Gastrocnemius medialis (tissue), 4 donors: Measurements from ENCODE around the gene TAGLN. TPM values are rescaled to one million over a fixed set of nuclear protein-coding genes. Genes with fewer than 3 reads are reported as not detected.

ENCODE experiments used
- ATAC-seq, 2 donors: fragments of 150-250 bp; one replicate each; pipeline ENCODE4 v1.9.1; 2016
- DNase-seq, 2 donors: peaks; one replicate each; pipeline ENCODE4 v3.0.0-alpha.2; 2019
- H3K27ac ChIP-seq, 4 donors: fragments of 200-600 bp; sonication (generic); 1 replicate in 1 of 4; 2 replicates in 3 of 4; pipeline ENCODE4 v1.5.1; 2016 to 2018; ENCODE audit warnings: mild to moderate bottlenecking in 2 of 4, moderate library complexity in 1 of 4
- H3K27me3 ChIP-seq, 3 donors: fragments of 200-600 bp; sonication (generic) in 2 of 3; 1 replicate in 1 of 3; 2 replicates in 2 of 3; pipeline versions ENCODE4 v1.5.1 to v1.6.0; 2016 to 2019; ENCODE audit warnings: mild to moderate bottlenecking in 1 of 3, moderate library complexity in 1 of 3
- H3K36me3 ChIP-seq, 2 donors: fragments of 200-600 bp; sonication (generic) in 1 of 2; one replicate each; pipeline ENCODE4 v1.5.1; 2017 to 2018
- H3K4me1 ChIP-seq, 2 donors: fragments of 200-600 bp; sonication (generic) in 1 of 2; one replicate each; pipeline ENCODE4 v1.5.1; 2016 to 2017; ENCODE audit warnings: mild to moderate bottlenecking in 2 of 2
- H3K4me3 ChIP-seq, 4 donors: fragments of 200-600 bp; sonication (generic) in 3 of 4; 1 replicate in 1 of 4; 2 replicates in 3 of 4; pipeline ENCODE4 v1.5.1; 2016 to 2019; ENCODE audit warnings: mild to moderate bottlenecking in 2 of 4
- H3K9me3 ChIP-seq, 3 donors: fragments of 200-600 bp; sonication (generic) in 2 of 3; 1 replicate in 1 of 3; 2 replicates in 2 of 3; pipeline ENCODE4 v1.5.1; 2016 to 2019
- POLR2A ChIP-seq, 2 donors: fragments of 450-650 bp; IDR thresholded peaks; one replicate each; pipeline ENCODE4 v1.6.1; 2017; ENCODE audit warnings: antibody characterized with exemption in 2 of 2, mild to moderate bottlenecking in 2 of 2, moderate library complexity in 2 of 2
- in situ Hi-C, 4 donors: fragments of 200-750 bp; cut with MboI; loops; one replicate each; pipeline versions ENCODE4 v1.15.0 to v1.8.0; 2017; ENCODE audit warnings: low sequenced_read_pairs in 4 of 4
- intact Hi-C: fragments of 100-400 bp; cut with DNase I; formaldehyde crosslinking; loops from one replicate; pipeline ENCODE4 v1.15.1; 2023; ENCODE audit warnings: low total_unique reads
- total RNA-seq, 4 donors: library from RNA; depleted of rRNA; stranded (reverse); fragments of >200 nt; gene quantifications; one replicate each; pipeline versions ENCODE4 v1.1.0 to v1.2.3, GENCODE V29; 2016
- TF ChIP-seq, protein P1 (sequence below), 5 experiments: fragments of 450-650 bp in 3 of 5; fragments of 200-600 bp in 2 of 5; sonication (generic) in 2 of 5; IDR thresholded peaks in 4 of 5; conservative IDR thresholded peaks in 1 of 5; 1 replicate in 4 of 5; 2 replicates in 1 of 5; pipeline ENCODE4 v1.5.1; 2016 to 2019; ENCODE audit warnings: antibody characterized with exemption in 5 of 5, mild to moderate bottlenecking in 3 of 5, moderate library complexity in 3 of 5

The TAGLN gene
- total RNA-seq, 4 donors from 2014 or later, result 27.4 to 191 (median 124) TPM

DNA sequence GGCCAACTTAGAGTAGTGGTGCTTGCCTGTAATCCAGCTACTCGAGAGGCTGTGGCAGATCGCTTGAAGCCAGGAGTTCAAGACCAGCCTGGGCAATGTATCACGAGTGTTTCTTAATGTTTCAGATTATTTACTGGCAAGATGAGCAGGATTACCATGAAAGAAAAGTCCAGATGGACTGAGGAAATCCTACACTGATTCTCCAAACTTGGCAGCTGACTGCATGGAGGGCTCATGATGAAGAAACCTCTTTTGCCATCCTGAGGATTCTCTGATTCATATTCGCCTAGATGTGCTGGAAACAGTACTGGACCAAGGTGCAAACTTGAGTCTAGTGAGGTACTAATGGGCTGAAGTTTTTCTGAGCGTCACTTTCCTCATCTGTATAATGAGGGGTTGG lies 23.4 kb upstream of the TAGLN start:
- no peak for TF ChIP-seq POLR2A (IDR thresholded peaks at IDR 0.05)
- TF ChIP-seq, protein P1, sequence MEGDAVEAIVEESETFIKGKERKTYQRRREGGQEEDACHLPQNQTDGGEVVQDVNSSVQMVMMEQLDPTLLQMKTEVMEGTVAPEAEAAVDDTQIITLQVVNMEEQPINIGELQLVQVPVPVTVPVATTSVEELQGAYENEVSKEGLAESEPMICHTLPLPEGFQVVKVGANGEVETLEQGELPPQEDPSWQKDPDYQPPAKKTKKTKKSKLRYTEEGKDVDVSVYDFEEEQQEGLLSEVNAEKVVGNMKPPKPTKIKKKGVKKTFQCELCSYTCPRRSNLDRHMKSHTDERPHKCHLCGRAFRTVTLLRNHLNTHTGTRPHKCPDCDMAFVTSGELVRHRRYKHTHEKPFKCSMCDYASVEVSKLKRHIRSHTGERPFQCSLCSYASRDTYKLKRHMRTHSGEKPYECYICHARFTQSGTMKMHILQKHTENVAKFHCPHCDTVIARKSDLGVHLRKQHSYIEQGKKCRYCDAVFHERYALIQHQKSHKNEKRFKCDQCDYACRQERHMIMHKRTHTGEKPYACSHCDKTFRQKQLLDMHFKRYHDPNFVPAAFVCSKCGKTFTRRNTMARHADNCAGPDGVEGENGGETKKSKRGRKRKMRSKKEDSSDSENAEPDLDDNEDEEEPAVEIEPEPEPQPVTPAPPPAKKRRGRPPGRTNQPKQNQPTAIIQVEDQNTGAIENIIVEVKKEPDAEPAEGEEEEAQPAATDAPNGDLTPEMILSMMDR (IDR thresholded peaks at IDR 0.05 in 4 of 5, conservative IDR thresholded peaks at IDR 0.05 in 1 of 5), result no peak
- no peak for ATAC-seq
- Histone ChIP-seq H3K36me3 (no peaks in the 10 kb centered on the region), H3K27me3 (no peaks in the 10 kb centered on the region), H3K4me3 (no peak overlapping the region), H3K4me1 (peaks cover 43 to 51% of the 10 kb centered on the region in 2 donors), H3K27ac (no peak overlapping the region), H3K9me3 (no peaks in the 10 kb centered on the region)
- no peak for DNase-seq
- intact Hi-C loops, result loop anchor here (10.0 kb wide), 1 partner anchor 149 kb away; the partner anchor contains the start of gene CEP164
- in situ Hi-C loops, result loop anchor here in 1 of 4 donors (5.0 kb wide), 1 partner anchor 52 kb away; no protein-coding TSS in a partner anchor

DNA sequence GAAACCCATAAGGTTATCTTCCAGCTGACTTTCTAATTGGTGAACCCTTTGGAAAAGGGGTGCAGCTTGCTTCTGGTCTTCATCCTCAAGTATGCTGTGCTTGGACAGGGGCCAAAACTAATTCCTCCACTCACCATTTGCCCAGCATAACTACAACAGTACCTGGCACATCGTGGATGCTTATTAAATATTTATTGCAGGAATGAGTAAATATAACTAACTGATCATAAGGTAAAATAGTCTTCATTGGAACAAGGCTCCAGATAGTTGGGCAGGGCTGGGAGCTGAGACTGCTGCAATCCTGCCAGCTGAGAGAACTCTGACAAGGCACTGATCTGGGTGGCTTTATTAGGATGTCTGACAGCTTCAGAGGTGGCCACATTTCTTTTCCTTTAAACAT lies 23.0 kb upstream of the TAGLN start:
- no peak for TF ChIP-seq POLR2A (IDR thresholded peaks at IDR 0.05)
- TF ChIP-seq, protein P1 (IDR thresholded peaks at IDR 0.05 in 4 of 5, conservative IDR thresholded peaks at IDR 0.05 in 1 of 5), result no peak
- Histone ChIP-seq H3K9me3 (no peaks in the 10 kb centered on the region), H3K36me3 (no peaks in the 10 kb centered on the region), H3K27me3 (no peaks in the 10 kb centered on the region), H3K27ac (no peak overlapping the region), H3K4me1 (peaks cover 42 to 51% of the 10 kb centered on the region in 2 donors), H3K4me3 (no peak overlapping the region)
- DNase-seq (no peak), ATAC-seq (no peak)
- in situ Hi-C loops, result loop anchor here in 1 of 4 donors (5.0 kb wide), 1 partner anchor 51 kb away; no protein-coding TSS in a partner anchor
- intact Hi-C loops, result loop anchor here (10.0 kb wide), 1 partner anchor 149 kb away; the partner anchor contains the start of gene CEP164

GRCh38 chr11:117177534-117178209 lies 21.5 kb upstream of the TAGLN start:
- no peak for DNase-seq
- Histone ChIP-seq H3K9me3 (no peaks in the 10 kb centered on the region), H3K27me3 (no peaks in the 10 kb centered on the region), H3K36me3 (peaks cover 0 to 10% of the 10 kb centered on the region in 2 donors), H3K4me1 (peaks cover 33 to 40% of the 10 kb centered on the region in 2 donors), H3K4me3 (peak overlapping the region; percentile 44 to 98 (median 67)), H3K27ac (peak overlapping the region; percentile 88 to 99 (median 89))
- in situ Hi-C loops (loop anchor here in 1 of 4 donors (5.0 kb wide), 1 partner anchor 50 kb away; no protein-coding TSS in a partner anchor), intact Hi-C loops (loop anchor here (1.0 to 10.0 kb wide), 4 partner anchors 33 to 147 kb away; partner anchors contain the start of genes CEP164, PAFAH1B2, PCSK7 and RNF214)
- ATAC-seq, result no peak
- TF ChIP-seq, protein P1 (IDR thresholded peaks at IDR 0.05 in 4 of 5, conservative IDR thresholded peaks at IDR 0.05 in 1 of 5), result no peak
- TF ChIP-seq POLR2A (IDR thresholded peaks at IDR 0.05), result no peak

DNA sequence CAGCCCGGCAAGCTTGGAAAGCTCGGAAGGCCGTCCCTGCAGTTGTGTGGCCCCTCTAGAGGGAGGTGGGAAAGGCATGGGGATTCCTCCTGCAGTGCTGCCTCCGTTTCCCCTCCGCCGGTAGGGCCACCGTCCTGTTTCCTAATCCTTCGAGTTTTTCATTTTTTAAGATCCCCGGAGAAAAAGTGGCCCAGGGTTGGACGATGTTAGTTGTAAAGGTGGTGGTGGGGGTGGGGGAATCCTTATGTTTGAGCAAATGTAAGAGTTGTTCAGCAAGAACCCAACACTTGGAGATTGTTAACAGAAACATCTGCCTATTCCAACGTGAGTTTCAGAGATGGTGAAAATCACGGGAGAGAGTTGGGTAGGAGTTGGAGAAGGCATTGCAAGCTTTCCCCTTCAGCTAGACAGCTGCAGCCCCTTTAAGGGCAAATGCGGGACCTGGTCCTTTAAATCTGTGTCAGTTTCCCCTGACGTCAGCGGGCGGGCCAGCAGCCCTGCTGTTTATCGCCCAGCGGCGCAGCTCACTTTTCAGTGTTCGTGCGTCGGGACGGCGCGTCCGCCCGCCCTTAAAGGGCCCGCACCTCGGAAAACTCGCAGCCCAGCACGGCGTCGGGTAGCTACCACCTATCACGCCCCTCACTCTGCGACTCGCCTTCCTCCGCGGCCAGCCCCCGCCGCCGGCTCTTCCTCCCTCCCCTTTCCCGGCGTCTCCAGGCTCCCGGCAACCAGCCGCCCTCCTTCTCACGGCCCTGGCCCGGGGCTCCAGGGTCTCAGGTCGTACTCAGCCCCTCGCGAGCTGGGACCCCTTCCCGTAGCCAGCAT lies 20.7 kb upstream of the TAGLN start, which contains the start of gene SIDT2:
Gene SIDT2 (plus strand): TSS at position 534 of the 825 bp plus-strand sequence. CDS start 521 bp downstream, outside the sequence.
- in situ Hi-C loops (loop anchor here in 1 of 4 donors (5.0 kb wide), 1 partner anchor 49 kb away; no protein-coding TSS in a partner anchor), intact Hi-C loops (loop anchor here (1.0 to 10.0 kb wide), 5 partner anchors 34 to 146 kb away; partner anchors contain the start of genes CEP164, PAFAH1B2, PCSK7 and RNF214)

More for the DNA sequence above, 20.7 kb upstream of the TAGLN start, which contains the start of gene SIDT2:
- Histone ChIP-seq H3K4me3 (peak within 1 kb of the TSS; percentile 62 to 98 (median 74)), H3K9me3 (no peaks in the 10 kb centered on the region), H3K27me3 (no peaks in the 10 kb centered on the region), H3K27ac (peak within 1 kb of the TSS; percentile 88 to 99 (median 89)), H3K36me3 (peaks cover 0 to 11% of the 10 kb centered on the region in 2 donors), H3K4me1 (peaks cover 26 to 33% of the 10 kb centered on the region in 2 donors)
- ATAC-seq (peak; percentile 81 to 90), DNase-seq (peak; percentile 91 to 93)
- TF ChIP-seq, protein P1 (IDR thresholded peaks at IDR 0.05 in 4 of 5, conservative IDR thresholded peaks at IDR 0.05 in 1 of 5), result peak in 1 of 5 experiments; percentile 26
- TF ChIP-seq POLR2A (IDR thresholded peaks at IDR 0.05), result peak; percentile 84 to 95
